Hepatocyte (in vitro differentiated cells): Measurements from ENCODE around the gene LAMB2. TPM values are rescaled to one million over a fixed set of nuclear protein-coding genes. Genes with fewer than 3 reads are reported as not detected.

ENCODE experiments used
- DNase-seq: peaks from one replicate; pipeline ENCODE4 v3.0.0-alpha.2; 2016; ENCODE audit warnings: low spot score
- H2AFZ ChIP-seq: fragments of 200-600 bp; sonication (generic); 2 replicates; pipeline ENCODE4 v1.6.0; 2016; ENCODE audit warnings: antibody characterized with exemption, mild to moderate bottlenecking
- H3K27ac ChIP-seq: fragments of 200-600 bp; sonication (generic); 2 replicates; pipeline ENCODE4 v1.5.1; 2016; ENCODE audit warnings: mild to moderate bottlenecking
- H3K27me3 ChIP-seq: fragments of 200-600 bp; sonication (generic); 2 replicates; pipeline ENCODE4 v1.6.1; 2016
- H3K36me3 ChIP-seq: fragments of 200-600 bp; sonication (generic); replicated peaks from 2 replicates; pipeline ENCODE4 v1.5.1; 2016; ENCODE audit warnings: low read depth; ENCODE audit not compliant: insufficient read depth
- H3K4me1 ChIP-seq: fragments of 200-600 bp; sonication (generic); 2 replicates; pipeline ENCODE4 v1.5.1; 2016; ENCODE audit warnings: mild to moderate bottlenecking, moderate library complexity; ENCODE audit not compliant: insufficient read depth
- H3K4me2 ChIP-seq: fragments of 200-600 bp; sonication (generic); 2 replicates; pipeline ENCODE4 v1.6.0; 2016
- H3K4me3 ChIP-seq: fragments of 200-600 bp; sonication (generic); 2 replicates; pipeline ENCODE4 v1.5.1; 2016; ENCODE audit warnings: mild to moderate bottlenecking
- H3K79me2 ChIP-seq: fragments of 200-600 bp; sonication (generic); 2 replicates; pipeline ENCODE4 v1.6.0; 2017; ENCODE audit warnings: mild to moderate bottlenecking
- H3K9me2 ChIP-seq: fragments of 200-600 bp; sonication (generic); replicated peaks from 2 replicates; pipeline ENCODE4 v1.6.0; 2017; ENCODE audit warnings: mild to moderate bottlenecking; ENCODE audit not compliant: insufficient read depth
- H3K9me3 ChIP-seq: fragments of 200-600 bp; sonication (generic); 2 replicates; pipeline ENCODE4 v1.5.1; 2016; ENCODE audit warnings: low read depth, mild to moderate bottlenecking
- H4K20me1 ChIP-seq: fragments of 200-600 bp; sonication (generic); 2 replicates; pipeline ENCODE4 v1.6.0; 2016; ENCODE audit warnings: mild to moderate bottlenecking; ENCODE audit not compliant: insufficient read depth, poor library complexity, severe bottlenecking
- CTCF ChIP-seq: fragments of 200-600 bp; sonication (generic); IDR thresholded peaks from 2 replicates; pipeline ENCODE4 v1.5.1; 2016; ENCODE audit warnings: antibody characterized with exemption, mild to moderate bottlenecking; ENCODE audit not compliant: poor library complexity
- EZH2 ChIP-seq: fragments of 200-600 bp; sonication (generic); IDR thresholded peaks from 2 replicates; pipeline ENCODE4 v1.6.1; 2016; ENCODE audit warnings: antibody characterized with exemption, mild to moderate bottlenecking, borderline replicate concordance
- EZH2phosphoT487 ChIP-seq: fragments of 200-600 bp; sonication (generic); IDR thresholded peaks from one replicate; pipeline ENCODE4 v1.6.1; 2018; ENCODE audit warnings: antibody characterized with exemption, mild to moderate bottlenecking, low read depth, moderate library complexity; ENCODE audit not compliant: unreplicated experiment, severe bottlenecking
- WGBS: methylation state at CpG from one replicate; pipeline ENCODE4 v1.1.6; 2016; ENCODE audit warnings: low lambda C conversion rate; ENCODE audit errors: missing lambda C conversion rate; 5-methylcytosine and 5-hydroxymethylcytosine counted together
- polyA plus RNA-seq: library from polyadenylated mRNA; unstranded; fragments of >200 nt; fragmentation: Nextera tagmentation; extraction: Ambion mirVana; gene quantifications from 2 replicates; pipeline ENCODE4 v1.2.1, GENCODE V29; 2016
- total RNA-seq: library from RNA; depleted of rRNA; stranded (reverse); fragments of >200 nt; gene quantifications from 2 replicates; pipeline ENCODE4 v1.2.3, GENCODE V29; 2014

The LAMB2 gene
- total and polyA plus RNA-seq, 2 experiments from 2014 or later = 396 to 437 TPM

GRCh38 chr3:49164983-49165720 lies 32.3 kb upstream of the LAMB2 start:
- 33% methylated on average over 6 of the region's 6 CpGs for WGBS
- peak overlapping the region; percentile 98 for H2AFZ ChIP-seq
- TF ChIP-seq EZH2phosphoT487 (no peak), CTCF (no peak), EZH2 (no peak)

GRCh38 chr3:49163609-49164008 lies 30.8 kb upstream of the LAMB2 start:
- no peaks in the 10 kb centered on the region for H3K9me3 ChIP-seq
- no peaks in the 10 kb centered on the region for H3K27me3 ChIP-seq
- 93% methylated on average over 8 of the region's 8 CpGs for WGBS
- no peaks in the 10 kb centered on the region for H4K20me1 ChIP-seq
- no peak overlapping the region for H3K27ac ChIP-seq
- H3K9me2 ChIP-seq = no peaks in the 10 kb centered on the region
- no peak overlapping the region for H2AFZ ChIP-seq
- H3K79me2 ChIP-seq = peaks cover 23% of the 10 kb centered on the region
- H3K4me1 ChIP-seq = peaks cover 15% of the 10 kb centered on the region
- no peak overlapping the region for H3K4me3 ChIP-seq
- H3K36me3 ChIP-seq = no peaks in the 10 kb centered on the region
- TF ChIP-seq CTCF (no peak), EZH2 (no peak), EZH2phosphoT487 (no peak)
- DNase-seq = no peak
- no peak overlapping the region for H3K4me2 ChIP-seq

More at GRCh38 chr3:49164983-49165720, 32.3 kb upstream of the LAMB2 start:
- DNase-seq = no peak
- peak overlapping the region; percentile 67 for H3K27ac ChIP-seq
- H3K9me3 ChIP-seq = no peaks in the 10 kb centered on the region
- H3K4me1 ChIP-seq = peaks cover 17% of the 10 kb centered on the region
- H3K9me2 ChIP-seq = no peaks in the 10 kb centered on the region
- H4K20me1 ChIP-seq = no peaks in the 10 kb centered on the region
- H3K4me2 ChIP-seq = peak overlapping the region; percentile 98
- peak overlapping the region; percentile 88 for H3K4me3 ChIP-seq
- H3K79me2 ChIP-seq = peaks cover 23% of the 10 kb centered on the region
- H3K36me3 ChIP-seq = no peaks in the 10 kb centered on the region
- no peaks in the 10 kb centered on the region for H3K27me3 ChIP-seq

- H3K4me2 ChIP-seq = no peak overlapping the region
- H3K4me1 ChIP-seq = peaks cover 15% of the 10 kb centered on the region
- no peaks in the 10 kb centered on the region for H3K36me3 ChIP-seq
- TF ChIP-seq CTCF = no peak
- no peaks in the 10 kb centered on the region for H3K27me3 ChIP-seq
- H3K9me2 ChIP-seq = no peaks in the 10 kb centered on the region
- no peak overlapping the region for H2AFZ ChIP-seq
- H3K4me3 ChIP-seq = no peak overlapping the region
- WGBS = 97% methylated on average over 20 of the region's 21 CpGs
- DNase-seq = no peak
- H3K9me3 ChIP-seq = no peaks in the 10 kb centered on the region
- H3K79me2 ChIP-seq = peaks cover 23% of the 10 kb centered on the region
- no peaks in the 10 kb centered on the region for H4K20me1 ChIP-seq
- no peak overlapping the region for H3K27ac ChIP-seq
Measured at GRCh38 chr3:49162751-49163419, 30.0 kb upstream of the LAMB2 start.
